GM18517 (cell line): ENCODE data around the gene CDH13.

Source experiments
- ATAC-seq: cut with Tn5 transposase; IDR thresholded peaks from one replicate; pipeline ENCODE4 v1.9.1; 2021; ENCODE audit warnings: mild to moderate bottlenecking, moderate library complexity; ENCODE audit not compliant: unreplicated experiment

CDH13 gene

GRCh38 chr16:82626791-82627261 lies at the start of gene CDH13:
Gene CDH13 (plus strand): TSS chr16:82626969.
- ATAC-seq: no peak

- no peak for ATAC-seq
These were observed 46.4 kb upstream of the CDH13 start for GRCh38 chr16:82580298-82580890.

GRCh38 chr16:82582975-82583374 lies 43.8 kb upstream of the CDH13 start:
- no peak for ATAC-seq

DNA sequence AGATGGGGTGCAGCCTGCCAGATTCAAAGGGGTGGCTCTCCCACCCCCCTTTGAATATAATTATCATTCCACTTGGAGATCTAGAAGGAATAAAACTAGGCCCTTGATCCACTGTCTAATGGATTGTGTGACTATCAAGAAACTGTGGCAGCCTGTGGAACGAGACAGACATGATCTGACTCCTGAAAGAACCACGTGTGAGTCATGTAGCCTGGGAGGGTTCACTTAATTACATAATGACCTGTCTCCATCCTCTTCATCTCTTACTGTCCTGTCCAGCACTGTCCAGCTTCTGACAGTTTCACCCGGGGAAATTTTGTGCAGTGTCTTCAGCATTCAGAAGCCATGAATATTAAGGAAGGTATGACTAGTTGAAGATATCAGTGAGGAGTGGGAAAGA lies 43.3 kb upstream of the CDH13 start:
- no peak for ATAC-seq

- ATAC-seq: no peak
These were observed 42.1 kb upstream of the CDH13 start for GRCh38 chr16:82584553-82585152.

DNA sequence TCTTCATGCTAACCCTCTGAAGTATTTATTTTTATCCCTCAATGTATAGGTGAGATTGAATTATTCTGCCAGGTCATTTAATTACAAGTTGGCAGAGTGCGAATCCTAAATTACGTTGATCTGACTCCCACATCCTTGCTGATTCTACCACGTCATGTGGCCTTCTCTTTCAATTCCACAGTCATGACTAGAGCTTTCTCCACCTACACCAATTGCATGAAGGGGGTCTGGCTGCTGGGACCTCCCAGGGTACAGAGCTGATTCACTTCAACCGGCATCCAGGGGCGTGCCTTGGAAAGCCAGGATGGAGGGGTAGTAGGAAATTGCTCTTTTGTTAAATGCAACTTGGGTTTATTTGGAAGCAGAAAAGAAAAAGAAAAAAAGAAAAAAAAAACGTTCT lies 41.1 kb upstream of the CDH13 start:
- ATAC-seq: no peak

- no peak for ATAC-seq
These were observed 40.6 kb upstream of the CDH13 start for GRCh38 chr16:82586130-82586529.

DNA sequence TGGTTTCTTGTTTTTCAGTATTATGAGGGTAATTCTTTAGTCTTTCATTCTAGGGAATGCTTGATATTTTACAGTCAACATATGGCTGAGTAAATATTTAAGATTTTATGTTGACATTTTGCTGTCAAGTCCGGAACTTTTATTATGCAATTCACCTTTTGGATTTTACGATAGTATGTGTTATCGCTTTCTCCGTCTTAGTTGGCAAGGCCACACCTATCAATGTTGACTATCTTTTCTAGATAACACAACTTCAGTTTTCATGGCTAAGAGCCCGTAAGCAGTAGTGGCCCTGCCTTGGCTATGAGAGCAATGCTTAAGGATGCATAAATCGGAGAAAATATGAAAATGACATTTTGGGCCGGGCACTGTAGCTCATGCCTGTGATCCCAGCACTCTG lies 39.5 kb upstream of the CDH13 start:
- no peak for ATAC-seq

- ATAC-seq: no peak
These were observed 37.4 kb upstream of the CDH13 start for GRCh38 chr16:82589407-82589806.

- no peak for ATAC-seq
These were observed 32.7 kb upstream of the CDH13 start for GRCh38 chr16:82594114-82594513.

GRCh38 chr16:82598771-82599170 lies 28.0 kb upstream of the CDH13 start:
- ATAC-seq: no peak

GRCh38 chr16:82601989-82602640 lies 24.7 kb upstream of the CDH13 start:
- ATAC-seq: no peak

DNA sequence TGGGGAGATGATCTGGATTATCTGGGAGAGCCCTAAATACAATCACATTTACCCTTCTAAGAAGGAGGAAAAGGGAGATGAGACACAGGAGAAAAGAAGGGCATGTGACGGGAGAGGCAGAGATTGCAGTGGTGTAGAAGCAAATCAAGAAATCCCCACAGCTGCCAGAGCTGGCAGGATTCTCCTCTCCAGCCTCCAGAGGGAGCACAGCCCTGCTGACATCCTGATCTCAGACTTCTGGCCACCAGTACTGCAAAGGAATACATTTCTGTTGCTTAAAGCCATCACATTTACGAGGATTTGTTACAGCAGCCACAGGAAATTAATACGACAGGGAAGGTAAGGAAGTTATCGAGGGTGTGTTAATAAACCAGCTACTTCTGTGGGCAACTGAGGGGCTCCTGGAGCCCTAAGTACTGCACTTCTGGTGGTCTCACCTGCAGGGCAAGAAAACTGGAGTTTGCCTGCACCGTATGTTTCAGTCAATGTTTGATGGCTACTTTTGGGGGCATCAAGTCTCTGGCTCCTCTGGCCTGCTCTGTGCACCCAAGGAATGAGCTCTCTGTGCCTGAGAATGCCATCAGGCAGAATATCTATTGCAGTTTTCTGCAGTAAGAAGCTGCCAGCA lies 22.9 kb upstream of the CDH13 start:
- ATAC-seq: no peak

- no peak for ATAC-seq
These were observed 21.7 kb upstream of the CDH13 start for GRCh38 chr16:82605076-82605475.

DNA sequence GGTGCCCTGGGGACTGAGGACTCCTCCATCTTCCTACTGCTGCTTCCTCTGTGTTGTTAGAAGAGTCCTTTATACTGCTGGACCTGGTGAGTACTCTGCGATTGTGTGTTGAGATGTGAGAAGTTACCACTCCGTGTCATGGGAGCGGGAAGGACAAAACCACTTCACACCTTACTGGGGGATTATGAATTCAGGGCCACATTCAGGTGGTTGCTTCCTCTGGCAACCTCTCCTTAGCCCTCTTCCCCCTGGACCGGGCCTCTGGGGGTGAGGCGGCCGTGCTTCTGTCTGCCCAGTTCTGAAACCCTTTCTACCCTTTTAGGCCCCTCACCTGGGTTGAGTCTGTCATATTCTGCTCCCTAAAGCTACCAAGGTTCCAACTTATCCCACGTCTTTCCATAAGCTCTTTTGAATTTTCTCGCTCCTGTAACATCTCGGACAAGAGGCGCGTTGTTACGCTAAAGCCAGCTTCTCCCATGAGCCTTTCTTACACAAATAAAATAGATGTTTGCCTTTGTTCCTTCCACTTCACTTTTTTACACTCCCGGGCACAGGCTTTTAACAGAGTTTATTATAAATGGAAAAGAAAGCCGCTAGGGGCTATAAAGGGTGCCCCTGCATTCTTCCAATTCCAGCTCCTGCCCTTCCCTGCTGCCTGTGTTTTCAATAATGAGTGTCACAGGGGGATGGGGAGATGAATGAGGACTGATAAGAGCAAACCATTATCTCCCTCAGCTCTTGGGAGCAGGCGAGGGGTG lies 20.7 kb upstream of the CDH13 start:
- no peak for ATAC-seq

GRCh38 chr16:82609140-82609539 lies 17.6 kb upstream of the CDH13 start:
- no peak for ATAC-seq

- ATAC-seq: no peak
These were observed 14.5 kb upstream of the CDH13 start for GRCh38 chr16:82612263-82612662.

- ATAC-seq: no peak
These were observed 10.4 kb upstream of the CDH13 start for GRCh38 chr16:82616356-82616755.

DNA sequence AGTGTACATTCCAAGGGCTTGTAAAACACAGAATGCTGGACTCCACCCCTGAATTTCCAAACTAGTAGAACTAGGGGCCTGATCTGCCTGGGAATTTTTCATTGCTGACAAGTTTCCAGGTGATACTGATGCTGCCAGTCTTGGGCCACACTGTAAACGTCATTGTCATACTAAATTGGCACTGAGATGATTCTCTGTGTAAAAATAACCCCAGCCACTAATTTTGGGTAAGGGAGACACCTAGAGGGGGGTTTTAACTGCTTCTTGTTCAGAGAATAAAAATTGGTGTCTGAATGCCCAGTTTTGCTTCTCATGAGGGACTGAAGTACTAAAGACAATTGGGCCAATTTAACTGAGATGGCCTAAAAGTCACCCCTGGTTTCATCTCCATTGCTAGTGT lies 5.0 kb upstream of the CDH13 start:
- no peak for ATAC-seq

- ATAC-seq: no peak
These were observed 3.5 kb upstream of the CDH13 start for GRCh38 chr16:82623241-82623640.
